NCI-H748 treated with DMSO at 0.1 percent for 48 hours (cell line): Measurements from ENCODE around the gene CD46.
"Not testable (repeated sequence)": the region's sequence is repeated elsewhere in the genome, so short reads cannot be mapped to it uniquely, and the experiment has no call there.

Experiments used
- DNase-seq: peaks from one replicate; lab custom pipeline; 2025; lab: John Stamatoyannopoulos, UW

Gene CD46

DNA sequence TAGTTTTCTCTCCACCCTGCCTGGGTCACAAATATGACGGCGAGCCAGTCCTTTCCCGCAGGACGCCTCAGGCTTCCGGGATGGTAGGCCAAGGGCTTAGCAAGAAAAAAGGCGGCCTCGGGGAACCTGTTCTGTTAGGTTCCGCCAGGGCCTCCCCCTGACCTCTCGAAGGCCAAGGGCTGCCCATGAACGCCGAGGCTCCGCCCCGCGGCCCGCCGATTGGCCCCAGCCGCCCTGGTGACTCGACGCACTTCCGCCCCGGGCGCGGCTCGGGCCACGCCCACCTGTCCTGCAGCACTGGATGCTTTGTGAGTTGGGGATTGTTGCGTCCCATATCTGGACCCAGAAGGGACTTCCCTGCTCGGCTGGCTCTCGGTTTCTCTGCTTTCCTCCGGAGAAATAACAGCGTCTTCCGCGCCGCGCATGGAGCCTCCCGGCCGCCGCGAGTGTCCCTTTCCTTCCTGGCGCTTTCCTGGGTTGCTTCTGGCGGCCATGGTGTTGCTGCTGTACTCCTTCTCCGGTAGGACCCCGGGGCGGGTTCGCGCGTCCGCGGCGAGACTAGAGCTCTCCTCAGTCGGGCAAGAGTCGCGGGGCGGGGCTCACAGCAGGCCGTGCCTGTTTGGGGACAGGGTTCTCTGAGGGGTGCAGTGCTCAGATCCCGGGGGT, at the start of gene CD46:
CD46 (plus strand) TSS at position 265 of the 666 bp plus-strand sequence; CDS start at position 424, 159 bp downstream.
- peak; percentile 82 for DNase-seq

GRCh38 chr1:207702317-207702716, 49.5 kb upstream of the CD46 start:
- DNase-seq, result no peak

DNA sequence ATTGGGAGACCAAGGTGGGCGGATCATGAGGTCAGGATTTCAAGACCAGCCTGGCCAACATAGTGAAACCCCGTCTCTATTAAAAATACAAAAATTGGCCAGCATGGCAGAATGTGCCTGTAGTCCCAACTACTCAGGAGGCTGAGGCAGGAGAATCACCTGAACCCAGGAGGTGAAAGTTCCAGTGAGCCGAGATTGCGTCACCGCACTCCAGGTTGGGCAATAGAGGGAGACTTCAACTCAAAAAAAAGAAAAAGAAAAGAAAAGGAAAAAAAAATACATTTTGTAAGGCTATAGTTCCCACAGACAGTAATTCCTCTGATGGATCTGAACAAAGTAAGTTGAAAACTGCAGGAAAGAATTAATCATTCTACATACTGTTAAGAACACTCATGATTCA, 48.1 kb upstream of the CD46 start:
- DNase-seq, result no peak

GRCh38 chr1:207708004-207708403, 43.9 kb upstream of the CD46 start:
- not testable (repeated sequence) for DNase-seq

DNA sequence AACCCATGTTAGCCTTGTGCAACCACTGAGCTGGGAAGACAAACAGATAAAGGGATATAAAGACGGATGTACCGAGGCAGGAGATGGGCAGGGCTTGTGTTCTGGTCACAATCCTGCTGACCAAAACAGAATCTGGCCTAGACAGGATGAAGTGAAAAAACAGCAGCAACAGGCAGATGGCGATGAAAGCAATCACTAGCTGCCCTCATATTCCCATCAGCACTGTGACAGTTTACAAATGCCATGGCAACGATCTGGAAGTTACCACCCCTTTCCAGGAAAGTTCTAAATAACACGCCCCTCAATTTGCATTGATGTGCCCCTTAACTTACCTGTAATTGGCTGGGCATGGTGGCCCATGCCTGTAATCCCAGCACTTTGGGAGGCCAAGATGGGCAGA, 40.6 kb upstream of the CD46 start:
- DNase-seq, result no peak

GRCh38 chr1:207712701-207713100, 39.2 kb upstream of the CD46 start:
- not testable (repeated sequence) for DNase-seq

DNA sequence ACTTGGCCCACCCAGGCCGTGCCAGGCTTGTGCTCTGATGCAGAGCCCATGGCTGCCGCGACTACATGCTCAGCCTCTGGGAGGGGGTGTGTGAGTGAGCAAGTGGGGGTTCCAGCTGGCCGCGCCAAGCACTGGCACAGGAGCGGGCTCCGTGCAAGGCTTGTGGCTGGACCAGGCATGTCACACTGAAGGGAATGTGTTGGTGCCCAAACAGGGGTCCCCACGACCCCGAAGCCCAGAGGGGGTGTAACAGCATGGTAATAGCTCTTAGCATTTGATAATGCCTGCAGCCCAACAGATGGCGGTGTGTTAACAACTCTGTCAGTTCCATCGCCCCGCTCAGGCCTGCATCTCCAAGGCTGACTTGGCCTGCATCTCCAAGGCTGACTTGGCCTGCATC, 38.3 kb upstream of the CD46 start:
- no peak for DNase-seq

- no peak for DNase-seq
These were observed 32.6 kb upstream of the CD46 start for GRCh38 chr1:207719234-207719633.

DNA sequence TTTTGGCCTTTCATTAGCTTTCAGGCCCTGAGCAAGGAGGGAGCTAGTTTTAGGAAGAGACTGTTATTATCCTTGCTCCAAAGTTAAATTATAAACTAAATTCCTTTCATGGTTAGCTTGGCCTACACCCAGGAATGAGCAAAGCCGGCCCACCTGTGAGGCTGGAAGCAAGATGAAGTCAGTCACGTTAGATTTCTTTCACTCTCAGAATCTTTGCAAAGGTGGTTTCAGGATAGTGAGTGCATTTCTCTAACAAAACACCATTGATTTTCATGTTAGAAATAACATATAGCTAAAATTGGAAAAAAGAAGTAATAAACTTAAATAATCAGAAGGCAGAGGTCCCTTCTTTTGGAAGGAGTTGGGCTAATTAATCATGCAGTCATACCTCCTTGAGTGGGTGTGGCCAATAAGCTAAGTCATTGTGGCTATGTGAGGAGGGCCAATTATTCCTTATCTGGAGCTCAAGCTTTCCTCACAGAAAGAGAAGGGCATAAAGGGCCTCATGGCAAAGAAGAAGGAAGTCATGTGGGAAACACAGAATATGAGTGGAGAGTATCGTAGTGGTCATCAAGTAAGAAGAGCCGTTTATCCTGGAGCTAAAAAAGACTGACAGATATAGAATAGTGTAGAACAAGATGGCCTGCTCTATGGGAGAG, 23.5 kb upstream of the CD46 start:
- DNase-seq, result not testable (repeated sequence)

DNA sequence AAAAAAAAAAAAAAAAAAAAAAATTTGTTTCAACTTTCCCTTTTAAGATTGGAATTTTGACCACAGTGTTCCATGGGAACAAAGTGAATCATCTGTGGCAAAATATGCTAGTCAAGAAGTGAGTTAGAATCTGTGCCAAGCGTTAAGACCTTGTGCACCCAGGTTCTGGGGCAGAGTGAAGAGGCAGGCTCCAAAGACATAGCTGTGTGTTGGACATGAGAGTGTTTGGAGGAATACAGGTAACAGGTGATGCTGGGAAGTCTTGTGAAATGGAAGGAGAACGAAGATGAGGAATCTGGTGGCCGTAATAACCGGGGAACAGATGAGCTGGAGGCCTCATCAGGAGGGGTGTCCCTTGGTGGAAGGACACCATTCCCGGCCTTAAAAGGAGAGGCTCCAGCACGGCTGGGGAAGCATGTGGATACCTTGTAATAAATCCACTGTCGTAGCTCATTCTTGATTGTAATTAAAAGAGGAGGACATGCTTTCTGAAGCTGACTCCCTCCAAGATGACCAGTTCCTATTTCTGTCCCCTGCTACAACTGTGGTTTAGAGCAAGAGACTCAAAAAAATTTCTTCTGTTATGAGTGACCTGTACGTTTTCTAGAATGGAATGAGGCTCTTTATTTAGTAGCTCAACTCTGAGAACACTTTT, 14.2 kb upstream of the CD46 start:
- DNase-seq, result not testable (repeated sequence)

GRCh38 chr1:207738158-207738659, 13.6 kb upstream of the CD46 start:
- not testable (repeated sequence) for DNase-seq

DNA sequence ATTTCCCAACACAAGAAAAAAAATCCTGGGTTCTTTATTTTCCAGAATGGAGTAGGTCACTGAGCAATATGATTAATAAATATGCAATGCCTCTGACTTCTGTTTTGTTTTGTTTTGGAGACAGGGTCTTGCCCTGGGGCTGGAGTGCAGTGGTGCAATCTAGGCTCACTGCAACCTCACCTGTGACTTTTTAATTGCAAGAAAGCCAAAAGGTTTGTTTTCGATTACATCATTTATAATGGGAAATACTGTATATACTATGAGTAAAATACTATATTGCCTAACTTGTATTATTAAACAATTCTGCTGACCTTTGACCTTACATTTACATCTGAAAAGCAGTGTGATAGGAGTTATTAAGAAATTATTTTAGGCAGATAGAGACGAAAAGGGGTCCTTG, 11.6 kb upstream of the CD46 start:
- DNase-seq, result no peak

DNA sequence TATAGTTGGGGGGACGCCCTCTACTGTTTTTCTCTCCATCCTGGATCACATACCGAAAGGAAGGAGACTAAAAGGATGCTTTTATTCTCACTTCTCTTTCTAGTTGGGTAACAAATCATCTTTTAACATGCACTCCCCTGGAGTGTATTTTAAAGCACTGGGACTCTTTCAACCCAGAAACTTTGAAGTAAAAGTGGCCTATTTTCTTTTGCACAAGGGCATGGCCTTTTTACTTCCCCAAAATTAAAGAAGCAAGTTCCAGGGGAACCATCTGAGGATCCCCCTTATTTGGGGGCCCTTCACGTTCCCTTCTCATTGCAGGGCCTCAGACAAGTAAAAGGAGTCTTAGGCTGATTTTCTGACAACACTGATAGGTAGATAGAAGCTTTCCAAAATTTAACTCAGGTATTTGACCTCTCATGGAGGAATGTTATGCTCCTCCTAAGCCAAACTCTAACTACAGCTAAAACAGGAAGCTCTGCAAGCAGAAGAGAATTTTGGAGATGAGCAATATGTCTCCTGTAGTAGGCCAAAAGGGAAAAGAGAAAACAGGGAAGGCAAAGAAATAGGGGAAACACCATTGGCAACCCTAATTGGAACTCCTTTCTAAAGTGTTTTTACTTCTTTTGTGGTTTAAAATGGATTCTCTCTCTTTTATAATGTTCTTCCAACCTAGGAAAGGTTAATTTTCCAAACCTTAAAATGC, 8.9 kb upstream of the CD46 start:
- DNase-seq, result no peak

- DNase-seq, result no peak
These were observed 7.8 kb upstream of the CD46 start for GRCh38 chr1:207744000-207744534.

- no peak for DNase-seq
These were observed 6.6 kb upstream of the CD46 start for GRCh38 chr1:207745285-207745684.

DNA sequence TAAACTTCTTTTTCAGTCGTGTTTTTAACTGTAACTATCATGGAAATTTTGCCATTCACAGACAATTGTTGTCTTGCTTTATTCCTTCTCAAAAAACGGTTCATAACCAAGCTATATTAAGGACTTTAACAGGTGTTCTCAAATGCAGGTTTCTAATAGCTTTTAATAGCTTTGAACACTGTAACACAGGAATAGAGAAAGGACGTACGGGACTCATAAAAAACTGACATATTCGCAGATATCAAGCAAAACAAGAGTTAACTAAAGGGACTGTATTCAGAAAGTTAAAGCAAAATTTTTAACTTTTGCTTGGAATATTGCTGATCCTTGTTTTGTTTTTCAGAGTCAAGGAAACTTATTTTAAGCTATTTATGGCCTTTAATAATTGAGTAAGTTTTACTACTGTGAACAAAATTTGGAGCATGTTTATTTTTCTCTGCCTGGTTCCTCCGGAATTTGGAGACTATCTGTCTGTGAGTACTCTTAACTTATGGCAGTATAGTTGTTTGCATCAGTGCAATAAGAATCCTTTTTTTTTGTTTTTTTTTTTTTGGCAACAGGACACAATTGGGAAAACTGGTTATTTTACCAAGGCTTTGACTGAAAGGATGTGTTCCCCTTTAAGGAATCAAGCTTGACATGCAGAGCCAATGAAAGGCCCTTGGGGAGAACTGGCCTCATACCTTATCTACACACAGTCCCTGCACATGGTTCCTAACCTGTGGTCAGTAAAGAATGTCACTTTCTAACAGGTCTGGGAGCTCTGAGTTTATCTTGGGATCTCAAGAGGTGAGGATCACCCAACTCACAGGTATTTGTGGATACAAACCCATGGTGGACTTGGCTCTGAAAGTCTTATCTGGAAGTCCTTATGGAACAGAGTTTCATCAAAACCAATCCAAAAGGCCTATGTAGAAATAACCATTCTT, 5.8 kb upstream of the CD46 start:
- DNase-seq, result no peak

DNA sequence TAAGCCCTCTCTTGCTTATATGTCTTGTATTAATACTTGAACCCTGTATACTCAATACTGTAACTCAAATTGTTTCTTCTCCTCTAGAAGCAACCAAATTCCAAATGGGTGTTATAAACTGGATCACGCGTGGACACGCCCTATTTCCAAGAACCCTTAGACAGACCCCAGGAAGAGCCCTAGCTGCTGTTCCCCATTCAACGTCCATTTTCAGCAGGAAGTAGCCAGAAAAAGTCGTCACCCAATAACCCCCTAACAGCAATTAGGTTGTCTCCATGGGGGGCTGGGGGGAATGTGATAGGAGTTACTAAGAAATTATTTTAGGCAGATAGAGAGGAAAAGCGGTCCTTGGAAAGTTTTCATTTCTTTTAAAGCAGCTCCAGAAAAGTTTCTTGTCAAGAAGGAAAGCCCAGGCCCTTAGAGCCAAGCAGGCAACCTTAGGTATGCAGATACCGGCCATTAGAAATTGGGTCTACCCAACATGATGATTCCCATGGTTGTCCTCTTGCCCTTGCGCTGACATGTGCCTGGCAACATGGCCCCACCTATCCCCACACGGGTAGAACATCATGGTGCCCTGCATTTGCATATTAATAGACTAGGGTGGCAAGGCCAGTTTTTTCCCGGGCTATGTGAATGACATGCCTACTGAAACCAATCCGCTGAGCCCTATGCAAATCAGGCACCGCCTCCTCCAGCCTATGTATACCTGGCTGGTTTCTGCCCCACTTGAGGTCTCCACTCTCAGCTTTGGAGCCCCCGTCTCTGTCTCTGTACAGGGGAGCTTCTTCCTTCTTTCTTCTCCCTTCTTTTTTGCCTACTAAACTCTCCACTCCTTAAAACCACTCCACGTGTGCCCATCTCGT, 4.0 kb upstream of the CD46 start:
- no peak for DNase-seq

GRCh38 chr1:207748737-207749528, 2.9 kb upstream of the CD46 start:
- peak; percentile 15 for DNase-seq

DNA sequence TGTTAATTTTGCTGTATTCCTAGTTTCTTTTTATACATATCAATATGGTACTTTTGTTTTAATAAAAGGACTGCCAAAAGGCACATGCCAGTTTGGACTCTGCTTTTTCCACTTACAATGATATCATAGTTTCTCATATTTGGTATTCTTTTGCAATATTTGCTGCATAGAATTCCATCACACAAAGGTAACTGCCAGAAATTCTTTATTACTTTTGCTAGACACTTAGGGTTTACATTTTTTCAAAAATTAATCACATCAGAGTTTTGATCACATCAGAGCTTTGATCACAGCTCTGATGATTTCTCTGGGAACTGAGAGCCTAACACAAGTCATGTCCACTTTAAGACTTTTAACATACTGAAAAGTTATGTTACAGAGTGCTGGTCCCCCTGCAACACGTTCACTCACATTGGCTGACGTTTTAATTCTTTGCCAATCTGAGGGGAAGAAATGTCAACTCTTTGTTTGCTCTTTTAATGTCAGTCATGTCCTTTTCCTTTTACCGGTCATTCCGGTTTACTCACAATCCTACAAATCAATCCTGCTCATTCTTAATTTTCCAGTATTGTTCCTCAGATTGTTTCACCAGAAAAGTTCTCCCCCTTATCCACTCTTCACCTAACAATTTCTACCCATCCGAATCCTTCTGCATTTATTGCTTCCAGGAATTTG, 1.1 kb upstream of the CD46 start:
- no peak for DNase-seq
